ENCODE data around the gene DNAH11. TPM values are rescaled to one million over a fixed set of nuclear protein-coding genes. Genes with fewer than 3 reads are reported as not detected.
A peak's percentile ranks its signal among the peaks of the same experiment; 100 is the strongest.

The DNAH11 gene
- total RNA-seq, 1 experiment from 2014 or later, result 1.6 TPM

GRCh38 chr7:21543528-21544302 is 876 bp downstream of the DNAH11 start:
- intact Hi-C loops (cut with micrococcal nuclease), result no loop called here
- Histone ChIP-seq H3K36me3 (ENCODE audit: low read depth, low read length) (no peaks in the 10 kb centered on the region), H3K79me2 (ENCODE audit: low read length) (no peaks in the 10 kb centered on the region), H3K9me3 (ENCODE audit: low read length) (no peaks in the 10 kb centered on the region), H3K4me1 (ENCODE audit: insufficient read depth, low read length) (peaks cover 15% of the 10 kb centered on the region; the same call in 1 of the 2 replicates), H3K9me2 (replicated peaks; ENCODE audit: low read length) (no peaks in the 10 kb centered on the region), H4K20me1 (ENCODE audit: low read length) (no peaks in the 10 kb centered on the region), H3K27ac (ENCODE audit: low read length) (no peak overlapping the region), H3K9ac (ENCODE audit: low read length) (peak overlapping the region; percentile 25), H3K4me3 (ENCODE audit: low read length) (peak overlapping the region; percentile 69), H3K4me2 (ENCODE audit: low read length) (peak overlapping the region; percentile 82), H2AFZ (ENCODE audit: low read length) (peak overlapping the region; percentile 77), H3K27me3 (ENCODE audit: low read length) (peaks cover 65% of the 10 kb centered on the region), H3F3A (ENCODE audit: low read length, unreplicated experiment) (no peaks in the 10 kb centered on the region)
- TF ChIP-seq EZH2phosphoT487 (IDR thresholded peaks at IDR 0.05; ENCODE audit: borderline replicate concordance, low read length), result no peak
- no peak for TF ChIP-seq EZH2 (IDR thresholded peaks at IDR 0.05; ENCODE audit: low read length, unreplicated experiment)
- TF ChIP-seq CTCF (conservative IDR thresholded peaks at IDR 0.05; ENCODE audit: low read depth, low read length), result no peak
- no TSS peak for BruUV-seq (replicated peaks)
- ChIA-PET POLR2A (ENCODE audit: unreplicated experiment) (no interaction called here), CTCF (no interaction called here)
- peak; percentile 27 for ATAC-seq
- peak; percentile 55 for DNase-seq

DNA sequence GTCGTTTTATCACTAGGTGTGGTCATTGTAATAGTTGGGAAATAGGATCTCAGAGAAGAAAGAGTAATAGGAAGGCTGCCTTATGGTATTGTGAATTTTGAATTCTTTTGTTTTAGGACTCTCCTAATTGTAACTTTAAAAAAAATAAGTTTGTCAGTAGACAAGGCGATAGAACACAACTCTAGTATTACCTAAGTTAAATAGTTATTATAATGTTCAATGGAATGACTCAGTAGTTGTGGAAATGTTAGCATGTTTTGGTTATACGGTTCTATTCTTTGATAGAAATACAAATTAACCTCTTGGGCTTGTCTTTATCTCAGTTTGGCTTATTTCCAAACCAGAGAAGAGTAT is 1.4 kb downstream of the DNAH11 start:
- Histone ChIP-seq H3F3A (ENCODE audit: low read length, unreplicated experiment) (no peaks in the 10 kb centered on the region), H3K4me3 (ENCODE audit: low read length) (peak overlapping the region; percentile 69), H3K9ac (ENCODE audit: low read length) (peak overlapping the region; percentile 25; the same call in 1 of the 2 replicates), H3K4me2 (ENCODE audit: low read length) (peak overlapping the region; percentile 82), H4K20me1 (ENCODE audit: low read length) (no peaks in the 10 kb centered on the region), H3K9me2 (replicated peaks; ENCODE audit: low read length) (no peaks in the 10 kb centered on the region), H3K79me2 (ENCODE audit: low read length) (no peaks in the 10 kb centered on the region), H3K4me1 (ENCODE audit: insufficient read depth, low read length) (peaks cover 15% of the 10 kb centered on the region; the same call in 1 of the 2 replicates), H2AFZ (ENCODE audit: low read length) (0 out of 2 replicates have a peak overlapping the region, but pooled peaks have one; percentile 77), H3K27ac (ENCODE audit: low read length) (no peak overlapping the region), H3K36me3 (ENCODE audit: low read depth, low read length) (no peaks in the 10 kb centered on the region), H3K9me3 (ENCODE audit: low read length) (no peaks in the 10 kb centered on the region), H3K27me3 (ENCODE audit: low read length) (peaks cover 64% of the 10 kb centered on the region)
- DNase-seq (no peak), ATAC-seq (no peak)
- BruUV-seq (replicated peaks), result TSS peak; percentile 32
- CTCF ChIA-PET, result no interaction called here
- POLR2A ChIA-PET (ENCODE audit: unreplicated experiment), result no interaction called here
- TF ChIP-seq EZH2phosphoT487 (IDR thresholded peaks at IDR 0.05; ENCODE audit: borderline replicate concordance, low read length) (no peak), CTCF (conservative IDR thresholded peaks at IDR 0.05; ENCODE audit: low read depth, low read length) (no peak), EZH2 (IDR thresholded peaks at IDR 0.05; ENCODE audit: low read length, unreplicated experiment) (no peak)
- intact Hi-C loops (cut with micrococcal nuclease), result no loop called here

GRCh38 chr7:21544715-21545114 is 1.9 kb downstream of the DNAH11 start:
- ChIA-PET POLR2A (ENCODE audit: unreplicated experiment) (no interaction called here), CTCF (no interaction called here)
- DNase-seq, result peak; percentile 8
- Histone ChIP-seq H3K36me3 (ENCODE audit: low read depth, low read length) (no peaks in the 10 kb centered on the region), H3K79me2 (ENCODE audit: low read length) (no peaks in the 10 kb centered on the region), H3K4me3 (ENCODE audit: low read length) (peak overlapping the region; percentile 69), H4K20me1 (ENCODE audit: low read length) (no peaks in the 10 kb centered on the region), H3K9me3 (ENCODE audit: low read length) (no peaks in the 10 kb centered on the region), H3K27me3 (ENCODE audit: low read length) (peaks cover 59% of the 10 kb centered on the region), H3K27ac (ENCODE audit: low read length) (no peak overlapping the region), H3K4me2 (ENCODE audit: low read length) (peak overlapping the region; percentile 82), H3K9ac (ENCODE audit: low read length) (no peak overlapping the region), H3F3A (ENCODE audit: low read length, unreplicated experiment) (no peaks in the 10 kb centered on the region), H3K4me1 (ENCODE audit: insufficient read depth, low read length) (peaks cover 15% of the 10 kb centered on the region; the same call in 1 of the 2 replicates), H3K9me2 (replicated peaks; ENCODE audit: low read length) (no peaks in the 10 kb centered on the region), H2AFZ (ENCODE audit: low read length) (no peak overlapping the region)
- no TSS peak for BruUV-seq (replicated peaks)
- TF ChIP-seq CTCF (conservative IDR thresholded peaks at IDR 0.05; ENCODE audit: low read depth, low read length) (no peak), EZH2 (IDR thresholded peaks at IDR 0.05; ENCODE audit: low read length, unreplicated experiment) (no peak), EZH2phosphoT487 (IDR thresholded peaks at IDR 0.05; ENCODE audit: borderline replicate concordance, low read length) (no peak)
- no peak for ATAC-seq
- intact Hi-C loops (cut with micrococcal nuclease), result no loop called here

Data from PC-3 (cell line).